ENCODE results near the gene KAT7. TPM values are rescaled to one million over a fixed set of nuclear protein-coding genes. Genes with fewer than 3 reads are reported as not detected.

Gene KAT7
- total and polyA plus RNA-seq, 2 of the 8 experiments (the other 6 are each of a cell fraction or from before 2014, with no cell fraction given): 90.9 to 139 TPM

GRCh38 chr17:49851387-49852291 lies 63.2 kb downstream of the KAT7 start (continued):
- TF ChIP-seq CHD7 (IDR thresholded peaks at IDR 0.05; ENCODE audit: insufficient replicate concordance, low read length) (no peak), CEBPB (IDR thresholded peaks at IDR 0.05; ENCODE audit: low read depth, low read length) (no peak), JUND (IDR thresholded peaks at IDR 0.05; ENCODE audit: low read length) (no peak), KDM1A (IDR thresholded peaks at IDR 0.05; ENCODE audit: borderline replicate concordance, low read length) (peak; percentile 94; the same call in 1 of the 2 replicates), SIN3A (conservative IDR thresholded peaks at IDR 0.05 in 1 of 2, IDR thresholded peaks at IDR 0.05 in 1 of 2; ENCODE audit: low read depth in 1 of 2, low read length in 2 of 2) (no peak; a peak in 1 of 4 replicates), CBX8 (IDR thresholded peaks at IDR 0.05; ENCODE audit: borderline replicate concordance, low read depth, low read length) (no peak), GTF2F1 (IDR thresholded peaks at IDR 0.05; ENCODE audit: borderline replicate concordance, low read depth, low read length) (no peak), EZH2 (IDR thresholded peaks at IDR 0.05; ENCODE audit: low read depth, low read length, severe bottlenecking) (no peak), GABPA (IDR thresholded peaks at IDR 0.05; ENCODE audit: borderline replicate concordance, insufficient read depth, low read length) (peak; percentile 60; the same call in 1 of the 2 replicates)

Measured in H1 (cell line).